ENCODE measurements around the gene IMMP2L.

IMMP2L gene

DNA sequence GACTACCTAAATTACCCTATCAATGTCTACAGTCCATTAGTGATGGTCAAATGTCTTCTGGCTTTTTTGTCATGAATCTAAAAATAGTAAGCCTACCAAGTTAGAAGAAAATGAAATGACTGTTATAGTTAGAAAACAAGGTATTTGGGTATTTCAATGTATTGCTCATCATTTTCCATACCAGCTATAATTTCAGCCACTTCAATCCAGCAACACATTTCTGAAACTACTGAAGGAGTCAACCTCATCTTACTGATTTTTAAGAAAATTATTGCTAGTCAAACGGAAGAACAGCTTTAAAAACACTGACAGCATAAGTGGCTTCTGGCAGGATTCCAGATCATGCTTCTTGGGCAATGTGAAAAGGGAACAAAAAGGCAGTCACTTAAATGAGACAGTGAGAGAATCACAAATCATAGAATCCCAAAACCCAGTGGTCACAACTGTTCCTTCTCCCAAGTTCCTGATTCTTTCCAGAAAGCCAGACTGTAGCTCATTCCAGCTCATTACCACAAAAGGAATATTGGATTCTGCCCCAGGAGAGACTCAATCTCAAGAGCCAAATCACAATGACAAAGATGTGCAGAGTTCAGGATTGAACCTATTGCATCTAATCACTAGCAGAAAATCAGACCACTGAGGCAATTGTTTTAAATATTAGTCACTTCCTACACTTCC lies 532.6 kb downstream of the IMMP2L start:
- DNase-seq = peak; percentile 51
- ATAC-seq = peak; percentile 62

DNA sequence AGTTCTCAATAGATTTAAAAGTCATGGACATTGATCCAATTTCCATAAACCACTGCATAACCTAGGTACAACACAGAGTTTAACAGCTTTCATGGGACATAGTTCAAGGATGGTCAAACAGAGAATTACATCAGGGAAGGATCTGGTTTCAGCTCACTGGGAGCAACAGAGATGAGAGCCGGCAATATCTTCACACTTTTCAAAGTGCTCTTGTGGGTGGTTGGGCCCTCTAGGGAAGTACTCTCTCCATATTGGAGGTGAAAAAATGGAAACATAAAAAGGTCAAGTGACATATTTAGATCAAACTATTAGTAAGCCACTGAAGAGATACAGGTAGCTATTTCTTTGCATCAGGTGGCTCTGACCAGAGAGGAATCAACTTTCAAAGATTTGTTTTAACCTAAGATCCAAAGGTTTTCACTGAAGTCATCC lies 533.1 kb downstream of the IMMP2L start:
- ATAC-seq (peak; percentile 62), DNase-seq (no peak)

DNA sequence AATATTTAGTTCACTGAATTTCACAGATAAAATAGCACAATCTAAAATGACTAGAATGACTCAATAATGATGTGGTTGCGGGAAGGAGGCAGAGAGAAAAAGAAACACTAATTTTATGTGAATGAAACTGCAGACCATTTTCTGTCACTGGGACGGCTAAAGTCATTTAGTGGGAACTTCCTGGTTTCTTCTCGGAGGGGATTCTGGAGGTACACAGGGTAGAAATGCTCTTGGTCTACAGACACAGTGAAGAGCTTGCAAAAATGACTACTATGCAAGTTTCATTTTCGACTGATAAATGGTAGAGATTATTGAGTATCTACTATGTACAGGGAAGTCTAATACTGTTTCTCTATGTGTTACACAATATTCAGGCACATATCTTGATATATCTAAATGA lies 534.9 kb downstream of the IMMP2L start:
- DNase-seq (no peak), ATAC-seq (peak; percentile 30)

DNA sequence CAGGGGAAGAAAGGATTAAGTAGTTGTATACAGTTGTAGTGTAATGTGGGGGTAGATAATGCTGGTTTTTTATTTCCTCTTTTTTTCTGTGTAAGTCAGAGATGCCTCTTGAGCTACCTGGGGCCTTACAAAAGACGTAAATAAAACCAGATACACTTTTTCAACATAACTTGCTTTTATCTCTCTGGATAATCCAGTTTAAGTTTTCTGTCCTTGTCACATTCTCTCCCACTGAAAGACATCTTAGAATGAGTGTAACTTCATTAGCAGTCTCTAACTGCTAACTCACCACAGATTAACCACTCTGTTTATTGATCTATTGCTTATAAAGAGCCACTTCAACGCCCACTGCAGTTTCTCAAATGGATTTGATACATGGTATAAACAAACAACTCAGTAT lies 535.5 kb downstream of the IMMP2L start:
- no peak for DNase-seq

DNA sequence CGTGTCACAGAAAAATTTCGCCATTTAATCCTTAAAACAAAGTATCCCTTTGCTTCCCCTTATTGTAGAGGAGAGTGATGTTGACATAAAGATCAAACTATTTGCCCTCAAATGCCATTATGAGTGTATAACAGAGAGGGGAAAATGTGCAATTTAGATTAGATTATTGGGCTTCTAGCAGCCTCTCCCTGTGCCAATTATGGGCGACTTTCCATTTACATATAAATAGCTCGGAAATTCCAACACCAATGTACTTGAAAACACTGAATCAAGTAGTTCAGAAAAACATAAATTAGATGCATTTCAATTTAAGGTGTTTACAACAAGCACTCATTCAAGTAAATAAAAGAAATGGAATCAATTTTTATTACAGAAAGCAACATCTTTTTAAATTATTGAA lies 535.9 kb downstream of the IMMP2L start:
- no peak for DNase-seq
- no peak for ATAC-seq

More for the DNA sequence above, 535.5 kb downstream of the IMMP2L start:
- ATAC-seq = no peak

DNA sequence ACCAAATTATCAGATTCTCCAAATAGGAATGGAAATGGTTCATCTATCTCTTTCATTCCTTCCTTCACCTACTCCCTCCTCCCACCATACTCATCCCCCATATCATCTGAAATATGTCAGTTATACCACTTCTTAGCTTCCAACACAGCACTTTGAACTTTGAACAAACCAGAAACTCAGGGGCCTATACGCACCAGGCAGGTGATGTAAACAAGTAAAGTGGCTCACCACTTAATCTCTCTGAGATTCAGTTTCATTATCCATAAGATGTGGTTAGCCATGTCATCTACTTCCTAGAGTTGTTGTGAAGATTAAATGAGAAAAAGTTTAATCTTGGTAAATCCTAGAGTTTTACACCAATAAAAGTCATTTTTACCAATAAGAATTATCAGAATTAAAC lies 537.3 kb downstream of the IMMP2L start:
- peak; percentile 80 for ATAC-seq
- no peak for DNase-seq

DNA sequence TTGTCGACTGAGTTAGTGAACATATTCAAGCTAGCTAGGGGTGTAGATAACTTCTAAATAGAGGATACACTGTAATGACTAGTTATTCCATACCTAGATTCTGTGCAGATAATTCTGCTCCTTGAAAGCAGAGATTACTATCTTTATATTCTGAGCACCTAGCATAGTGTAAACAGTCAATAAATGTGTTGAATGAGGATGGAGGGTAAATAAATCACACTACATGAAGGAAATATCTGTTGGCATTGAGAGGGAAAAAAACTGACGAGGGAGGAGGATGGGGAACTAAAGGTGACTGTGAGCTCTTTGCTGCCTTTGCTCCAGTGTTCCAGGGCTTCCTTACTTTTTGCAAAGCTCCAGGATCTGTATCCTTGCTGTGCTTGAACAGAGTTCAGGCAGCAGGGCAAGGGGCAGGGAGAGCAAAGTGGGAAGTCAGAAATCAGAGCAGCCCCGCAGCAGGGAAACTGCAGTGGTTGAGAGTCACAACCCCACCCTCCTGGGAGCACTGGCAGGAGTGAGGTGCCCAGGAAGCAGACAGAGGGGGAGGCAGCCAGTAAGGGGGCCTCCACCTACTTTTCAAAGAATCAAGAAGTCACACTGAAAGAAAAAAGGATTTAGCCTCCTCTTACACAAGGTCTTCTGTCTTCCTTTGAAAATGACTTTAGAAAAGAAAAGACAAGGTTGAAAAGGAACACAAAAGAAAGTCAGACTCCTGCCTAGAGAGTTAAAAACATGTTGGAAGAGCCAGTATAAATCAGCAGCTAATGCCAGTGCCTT lies 543.1 kb downstream of the IMMP2L start:
- ATAC-seq = peak; percentile 40

DNA sequence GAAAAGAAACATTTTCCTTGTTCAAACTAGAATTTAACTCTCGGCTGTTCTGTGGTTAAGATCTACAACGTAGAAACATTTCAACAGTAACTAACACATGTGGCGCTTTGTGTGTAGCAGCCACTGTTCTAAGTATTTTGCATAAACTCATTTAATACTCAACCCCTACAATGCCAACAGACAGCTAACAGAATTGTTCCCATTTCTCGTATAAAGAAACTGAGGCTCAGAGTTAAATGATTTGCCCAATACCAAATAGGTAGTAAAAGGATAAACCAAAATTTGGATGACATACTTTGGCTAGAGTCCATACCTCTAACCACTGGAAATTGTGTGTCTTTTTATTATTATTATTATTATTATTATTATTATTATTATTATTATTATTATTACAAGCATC lies 543.8 kb downstream of the IMMP2L start:
- no peak for DNase-seq
- no peak for ATAC-seq

More for the DNA sequence above, 543.1 kb downstream of the IMMP2L start:
- DNase-seq = no peak

DNA sequence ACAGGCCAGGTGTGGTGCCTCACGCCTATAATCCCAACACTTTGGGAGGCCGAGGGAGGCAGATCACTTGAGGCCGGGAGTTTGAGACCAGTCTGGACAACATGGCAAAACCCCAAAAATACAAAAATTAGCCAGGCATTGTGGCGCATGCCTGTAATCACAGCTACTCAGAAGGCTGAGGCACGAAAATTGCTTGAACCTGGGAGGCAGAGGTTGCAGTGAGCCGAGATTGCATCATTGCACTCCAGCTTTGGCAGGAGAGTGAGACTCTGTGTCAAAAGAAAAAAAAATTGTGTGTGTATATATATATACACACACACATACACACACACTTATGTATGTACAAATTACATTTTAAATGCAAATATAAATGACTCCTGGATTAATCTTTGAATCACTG lies 548.2 kb downstream of the IMMP2L start:
- ATAC-seq (no peak), DNase-seq (no peak)

DNA sequence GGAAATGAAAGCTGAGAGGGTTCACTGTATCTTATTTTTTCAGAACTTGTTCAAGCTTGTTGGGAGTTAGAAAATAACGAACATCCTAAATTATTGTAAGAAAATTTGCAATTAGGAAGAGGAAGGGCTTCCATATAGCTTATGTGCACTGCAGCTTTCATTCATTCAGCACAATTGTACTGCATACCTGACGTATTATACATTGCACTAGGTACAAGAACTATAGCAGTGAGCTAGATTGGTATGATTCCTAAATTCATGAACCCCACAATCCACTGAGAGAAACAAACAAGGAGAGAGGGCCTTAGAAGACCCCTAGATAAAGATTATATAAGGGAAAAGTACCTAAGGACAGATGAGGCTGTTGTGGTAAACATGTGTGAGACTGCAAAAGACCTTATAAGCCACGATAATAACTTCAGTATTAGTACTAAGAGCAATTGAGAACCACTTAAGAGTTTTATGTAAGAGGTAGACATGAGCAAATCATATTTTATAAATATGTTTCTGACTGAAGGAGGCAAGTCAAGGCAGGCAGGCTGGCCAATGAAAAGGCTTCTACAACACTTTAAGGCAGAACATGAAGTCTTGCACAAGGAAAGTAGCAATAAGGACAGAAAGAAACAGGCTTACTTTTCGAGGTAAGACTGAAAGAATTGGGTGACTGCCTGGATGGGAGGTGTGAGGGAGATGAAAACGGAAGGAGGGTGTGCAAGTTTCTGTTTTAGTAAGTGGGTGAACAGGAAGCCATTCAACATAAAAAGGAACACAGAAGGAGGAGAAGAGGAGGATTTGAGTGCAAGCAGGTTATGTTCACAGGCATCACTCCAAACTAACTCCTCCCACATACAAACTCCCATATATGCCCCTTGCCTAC lies 549.3 kb downstream of the IMMP2L start:
- DNase-seq (no peak), ATAC-seq (peak; percentile 88)

DNA sequence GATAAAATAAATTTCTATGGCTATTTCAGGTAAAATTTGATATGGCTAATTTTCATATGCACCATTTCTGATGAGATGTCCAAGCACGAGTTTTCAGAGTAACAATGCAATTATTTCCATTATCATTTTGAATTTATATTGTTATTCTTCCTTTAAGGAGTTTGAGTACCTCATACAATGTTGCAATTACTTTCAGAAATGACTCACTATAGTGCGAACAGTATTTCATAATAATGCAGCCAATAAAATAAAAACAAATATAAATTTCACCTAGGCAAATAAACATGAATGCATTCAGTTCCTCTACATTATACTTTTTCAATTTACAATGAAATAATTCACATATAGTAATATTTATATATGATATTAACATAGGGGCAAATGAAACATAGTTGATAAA lies 550.1 kb downstream of the IMMP2L start:
- ATAC-seq = no peak
- DNase-seq = no peak

DNA sequence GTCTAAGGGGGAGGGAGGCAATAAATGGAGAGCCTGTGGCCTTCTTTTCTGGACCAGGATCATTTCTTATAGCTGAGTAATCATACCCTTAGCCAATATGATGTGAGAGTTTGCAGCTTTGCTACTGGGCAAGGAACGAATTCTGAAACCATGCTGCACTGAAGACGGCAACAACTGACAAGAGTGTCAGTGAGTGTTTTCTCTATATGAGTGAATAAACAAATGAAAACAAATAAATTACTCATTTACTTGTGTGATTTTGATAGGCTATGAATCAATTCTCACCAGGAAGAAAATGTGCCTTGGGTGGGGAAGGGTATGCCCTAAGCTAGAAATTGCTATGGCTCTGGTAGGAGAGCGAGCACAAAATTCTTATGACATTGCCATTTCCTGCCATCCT lies 550.8 kb downstream of the IMMP2L start:
- ATAC-seq (peak; percentile 41), DNase-seq (no peak)

DNA sequence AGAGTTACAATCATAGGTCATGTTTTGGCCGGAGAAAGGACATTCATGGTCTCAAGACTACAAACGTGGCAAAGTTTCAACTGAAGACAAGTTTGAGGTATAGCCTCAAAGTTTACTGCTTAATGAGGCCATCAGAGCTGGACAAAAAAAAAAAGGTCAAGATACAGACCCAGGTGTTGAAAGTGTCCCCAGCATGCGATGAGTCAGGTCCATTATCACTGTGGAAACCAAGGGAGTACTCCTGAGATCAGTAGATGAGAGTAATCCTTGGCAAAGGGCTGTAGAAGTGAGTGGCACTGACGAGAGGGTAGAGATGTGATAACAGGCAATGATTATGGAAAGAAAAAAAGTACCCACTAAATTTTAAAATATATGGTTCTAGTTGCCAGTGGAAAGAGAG lies 551.5 kb downstream of the IMMP2L start:
- no peak for ATAC-seq
- no peak for DNase-seq

DNA sequence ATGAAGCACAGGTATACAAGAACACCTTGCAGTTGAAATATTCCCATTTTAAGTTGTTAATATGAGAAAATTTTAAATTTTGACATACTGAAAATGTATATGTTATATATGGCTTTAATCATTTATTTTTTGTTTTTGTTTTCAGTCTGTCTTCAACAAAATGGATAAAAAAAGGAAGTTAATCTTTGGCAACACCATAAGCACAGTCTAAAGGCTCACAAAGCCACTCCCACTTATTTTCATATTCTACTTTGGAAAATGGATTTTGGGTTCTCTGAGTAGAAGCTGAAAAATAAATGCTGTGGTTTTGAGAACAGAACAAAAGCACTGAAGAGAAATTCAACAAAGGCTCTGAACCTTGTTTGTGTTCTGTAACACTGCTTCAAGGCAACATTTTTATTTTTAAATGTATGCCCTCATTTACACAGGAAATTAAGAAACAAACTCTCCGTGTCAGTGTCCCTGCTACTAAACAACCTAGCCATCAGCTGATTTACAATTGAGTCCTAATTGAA lies 552.7 kb downstream of the IMMP2L start:
- ATAC-seq (no peak), DNase-seq (no peak)

DNA sequence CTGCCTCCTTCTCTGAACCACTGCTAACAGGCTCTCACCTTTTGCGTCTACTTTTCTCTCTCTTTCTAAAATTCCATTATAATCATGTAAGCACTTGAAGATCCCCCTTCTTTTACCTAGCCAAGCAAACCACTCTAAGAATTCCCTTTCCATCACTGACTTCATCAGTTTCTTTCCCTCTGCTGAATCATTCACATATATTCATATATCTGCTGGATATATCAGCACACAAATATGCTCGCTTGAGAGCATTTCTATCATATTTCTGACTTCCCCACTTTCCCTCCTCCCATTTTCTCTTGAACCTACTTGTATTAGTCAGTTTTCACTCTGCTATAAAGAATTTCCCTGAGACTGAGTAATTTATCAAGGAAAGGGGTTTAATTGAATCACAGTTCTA lies 555.6 kb downstream of the IMMP2L start:
- no peak for ATAC-seq
- no peak for DNase-seq

DNA sequence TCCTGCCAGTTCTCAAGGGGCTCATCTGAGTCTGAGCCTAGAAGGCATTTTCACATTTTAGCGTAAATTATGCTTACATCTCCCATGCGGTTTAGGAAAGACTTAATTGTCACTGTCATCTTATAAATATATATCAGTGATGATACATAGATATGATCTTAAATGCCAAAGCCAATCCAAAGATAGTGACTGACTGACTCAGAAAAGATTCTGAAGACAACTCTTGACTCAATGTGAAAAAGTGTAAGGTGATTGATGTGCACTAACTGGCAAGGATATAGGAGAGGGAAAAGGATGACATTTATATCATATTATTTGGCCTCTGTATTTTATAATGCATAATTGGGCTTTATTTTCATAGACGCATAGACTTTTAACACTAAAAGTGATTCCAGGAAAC lies 556.3 kb downstream of the IMMP2L start:
- DNase-seq = no peak
- peak; percentile 59 for ATAC-seq

DNA sequence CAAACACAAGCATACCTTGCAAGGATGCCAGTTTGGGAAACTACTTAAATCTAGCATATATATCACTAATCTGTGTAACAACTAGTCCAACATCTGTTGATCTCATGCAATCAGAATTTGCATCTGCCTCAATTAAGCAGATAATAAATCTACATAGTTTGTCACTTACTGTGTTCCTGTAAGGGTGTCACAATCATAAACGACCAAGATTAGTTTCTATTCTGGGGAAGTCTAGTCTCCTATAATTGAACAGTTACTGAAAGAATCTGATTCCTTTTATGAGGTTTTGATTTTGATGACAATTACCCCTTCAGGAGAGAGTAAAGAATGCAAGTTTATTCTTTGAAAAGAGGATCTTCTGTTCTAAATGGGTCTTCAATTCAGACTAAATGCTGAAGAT lies 556.8 kb downstream of the IMMP2L start:
- ATAC-seq = no peak
- DNase-seq = no peak

DNA sequence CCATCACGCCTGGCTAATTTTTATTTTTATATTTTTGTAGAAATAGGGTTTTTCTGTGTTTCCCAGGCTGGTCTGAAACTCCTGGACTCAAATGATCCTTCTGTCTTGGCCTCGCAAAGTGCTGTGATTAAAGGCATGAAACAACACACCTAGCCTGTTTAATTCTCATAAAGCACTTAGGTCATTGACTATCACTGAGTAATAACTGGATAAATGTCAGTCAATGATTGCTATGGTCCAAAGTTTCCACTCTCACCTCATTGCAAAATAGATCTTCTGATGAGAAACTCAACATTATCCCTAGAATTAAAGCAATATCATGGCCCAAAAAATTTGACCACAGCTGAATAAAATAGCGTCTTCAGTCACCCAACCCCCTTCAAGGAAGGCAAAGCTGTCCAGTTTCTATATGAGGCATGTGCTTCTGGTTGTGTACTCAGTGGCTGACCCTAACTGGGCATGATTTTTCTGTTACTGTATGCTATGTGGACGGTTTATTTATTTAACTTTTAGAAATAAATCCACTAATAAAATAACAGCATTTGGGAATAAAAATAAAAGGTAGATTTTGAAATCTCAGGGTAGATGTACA lies 557.9 kb downstream of the IMMP2L start:
- ATAC-seq = peak; percentile 58
- no peak for DNase-seq

DNA sequence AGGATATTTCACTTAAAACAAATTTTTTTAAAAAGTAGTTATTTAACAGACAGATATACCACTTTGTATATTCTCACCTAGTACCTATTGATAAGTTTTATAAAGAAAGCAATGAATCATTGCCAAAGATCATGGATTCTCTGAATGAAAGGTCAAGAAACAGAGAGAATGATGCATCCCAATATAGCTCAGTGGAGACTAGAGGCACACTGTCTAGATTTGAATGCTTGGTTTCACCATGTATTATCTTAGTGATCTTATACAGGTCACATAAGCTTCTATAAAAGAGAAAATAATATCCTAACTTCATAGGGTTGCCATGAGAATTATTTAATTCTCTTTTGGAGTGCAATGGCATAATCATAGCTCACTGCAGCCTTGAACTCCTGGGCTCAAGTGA lies 558.4 kb downstream of the IMMP2L start:
- ATAC-seq (peak; percentile 92), DNase-seq (no peak)

DNA sequence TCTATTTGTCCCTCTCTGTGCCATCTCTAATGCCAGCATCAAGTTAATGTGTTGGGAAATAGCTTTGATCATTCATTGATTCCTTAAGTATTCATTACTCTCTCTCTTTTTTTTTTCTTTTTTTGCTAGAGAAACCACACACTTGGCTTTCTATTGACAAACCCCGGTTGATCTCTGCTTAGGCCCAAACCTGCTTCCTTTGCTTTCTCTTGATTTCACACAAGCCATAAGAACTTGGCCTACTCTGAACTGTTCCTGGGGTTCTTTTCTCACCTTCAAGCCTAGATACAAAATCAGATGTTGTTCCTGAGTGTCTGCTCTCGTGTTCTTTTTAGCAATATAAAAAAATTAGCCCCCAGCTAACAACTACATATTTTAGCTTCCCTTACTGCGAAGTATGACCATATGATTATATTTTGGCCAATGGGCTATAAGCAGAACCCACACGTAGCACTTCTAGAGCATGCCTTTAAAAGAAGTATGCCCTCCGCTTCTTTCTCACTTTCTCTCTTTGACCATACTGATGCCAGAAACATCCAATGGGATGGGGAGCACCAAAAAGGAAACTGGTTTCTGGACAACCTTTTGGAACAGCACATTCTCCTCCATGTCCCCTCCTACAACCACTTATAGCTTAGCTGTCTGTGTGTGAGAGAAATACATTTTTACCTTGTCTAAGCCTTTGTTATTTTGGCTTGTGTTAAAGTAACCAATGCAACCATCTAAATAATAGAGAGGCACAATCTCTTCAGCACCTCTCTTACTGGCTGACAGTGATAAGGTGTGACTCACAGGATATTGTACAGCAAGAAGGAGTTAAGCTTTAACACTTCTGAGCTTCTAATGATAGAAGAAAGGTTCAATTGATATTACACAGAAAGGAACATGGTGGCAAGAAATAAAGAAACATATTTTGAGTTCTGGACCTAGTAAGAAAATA lies 568.0 kb downstream of the IMMP2L start:
- ATAC-seq = peak; percentile 88
- no peak for DNase-seq

DNA sequence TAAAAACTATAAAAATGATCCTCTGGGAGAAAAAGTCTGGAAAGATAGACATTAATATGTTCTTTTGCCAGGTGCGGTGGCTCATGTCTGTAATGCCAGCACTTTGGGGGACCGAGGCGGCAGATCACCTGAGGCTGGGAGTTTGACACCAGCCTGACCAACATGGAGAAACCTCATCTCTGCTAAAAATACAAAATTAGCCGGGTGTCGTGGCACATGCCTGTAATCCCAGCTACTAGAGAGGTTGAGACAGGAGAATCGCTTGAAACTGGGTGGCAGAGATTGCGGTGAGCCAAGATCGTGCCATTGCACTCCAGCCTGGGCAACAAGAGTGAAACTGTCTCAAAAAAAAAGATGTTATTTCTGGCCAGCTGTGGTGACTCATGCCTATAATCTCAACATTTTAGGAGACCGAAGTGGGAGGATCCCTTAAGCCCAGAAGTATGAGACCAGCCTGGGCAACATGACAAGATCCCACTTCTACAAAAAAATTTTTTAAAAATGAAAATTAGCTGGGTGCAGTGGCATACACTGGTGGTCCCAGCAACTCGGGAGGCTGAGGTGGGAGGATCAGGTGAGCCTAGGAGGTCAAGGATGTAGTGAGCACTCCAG lies 573.3 kb downstream of the IMMP2L start:
- DNase-seq (no peak), ATAC-seq (no peak)
